ENCODE measurements around the gene PDE2A. TPM values are rescaled to one million over a fixed set of nuclear protein-coding genes. Genes with fewer than 3 reads are reported as not detected.

Gene PDE2A
- total RNA-seq, 1 donor from 2014 or later: 0.11 TPM

DNA sequence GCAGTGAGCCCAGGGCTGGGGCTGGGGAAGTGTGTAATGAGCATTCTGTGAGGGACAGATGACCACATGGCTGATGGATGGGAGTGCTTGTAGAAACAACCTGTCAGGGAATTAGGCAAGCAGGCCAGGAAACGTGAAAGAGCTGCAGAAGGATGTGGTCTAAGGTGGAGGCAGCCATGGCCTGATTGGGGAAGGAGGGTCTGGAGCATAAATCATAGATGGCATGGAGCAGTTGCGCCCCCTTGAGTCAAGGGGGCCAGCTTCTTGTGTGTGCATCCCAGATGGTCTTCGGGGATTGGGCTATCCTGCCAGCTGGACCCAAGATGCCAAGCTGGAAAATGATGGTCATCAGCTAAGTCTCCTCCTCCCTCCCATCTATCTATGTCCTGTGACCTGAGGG, 120.5 kb downstream of the PDE2A start:
- Histone ChIP-seq H3K4me2 (no peak overlapping the region), H3K36me3 (no peaks in the 10 kb centered on the region), H3F3A (ENCODE audit: low read depth) (no peaks in the 10 kb centered on the region), H3K27me3 (no peaks in the 10 kb centered on the region), H3K4me1 (no peaks in the 10 kb centered on the region), H2AFZ (replicated peaks) (no peak overlapping the region), H3K9ac (no peak overlapping the region), H3K9me3 (ENCODE audit: low read depth) (no peaks in the 10 kb centered on the region), H4K20me1 (ENCODE audit: low read depth) (no peaks in the 10 kb centered on the region), H3K27ac (no peak overlapping the region), H3K79me2 (ENCODE audit: low read depth) (no peaks in the 10 kb centered on the region), H3K4me3 (no peak overlapping the region)
- peaks cover 2% of the 10 kb centered on the region for H3K27me3 Mint-ChIP-seq (ENCODE audit: insufficient read depth, low read depth)
- no peaks in the 10 kb centered on the region for H3K4me1 Mint-ChIP-seq
- TF ChIP-seq EZH2phosphoT487 (IDR thresholded peaks at IDR 0.05) (no peak), EZH2 (IDR thresholded peaks at IDR 0.05) (no peak)
- TF ChIP-seq, protein P1, sequence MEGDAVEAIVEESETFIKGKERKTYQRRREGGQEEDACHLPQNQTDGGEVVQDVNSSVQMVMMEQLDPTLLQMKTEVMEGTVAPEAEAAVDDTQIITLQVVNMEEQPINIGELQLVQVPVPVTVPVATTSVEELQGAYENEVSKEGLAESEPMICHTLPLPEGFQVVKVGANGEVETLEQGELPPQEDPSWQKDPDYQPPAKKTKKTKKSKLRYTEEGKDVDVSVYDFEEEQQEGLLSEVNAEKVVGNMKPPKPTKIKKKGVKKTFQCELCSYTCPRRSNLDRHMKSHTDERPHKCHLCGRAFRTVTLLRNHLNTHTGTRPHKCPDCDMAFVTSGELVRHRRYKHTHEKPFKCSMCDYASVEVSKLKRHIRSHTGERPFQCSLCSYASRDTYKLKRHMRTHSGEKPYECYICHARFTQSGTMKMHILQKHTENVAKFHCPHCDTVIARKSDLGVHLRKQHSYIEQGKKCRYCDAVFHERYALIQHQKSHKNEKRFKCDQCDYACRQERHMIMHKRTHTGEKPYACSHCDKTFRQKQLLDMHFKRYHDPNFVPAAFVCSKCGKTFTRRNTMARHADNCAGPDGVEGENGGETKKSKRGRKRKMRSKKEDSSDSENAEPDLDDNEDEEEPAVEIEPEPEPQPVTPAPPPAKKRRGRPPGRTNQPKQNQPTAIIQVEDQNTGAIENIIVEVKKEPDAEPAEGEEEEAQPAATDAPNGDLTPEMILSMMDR (IDR thresholded peaks at IDR 0.05): peak; percentile 43
- no peaks in the 10 kb centered on the region for H3K9me3 Mint-ChIP-seq
- peak; percentile 36 for DNase-seq (ENCODE audit: low spot score)
- H3K27ac Mint-ChIP-seq: no peak overlapping the region
- no peak overlapping the region for H3K4me3 Mint-ChIP-seq
- H3K36me3 Mint-ChIP-seq: no peaks in the 10 kb centered on the region

DNA sequence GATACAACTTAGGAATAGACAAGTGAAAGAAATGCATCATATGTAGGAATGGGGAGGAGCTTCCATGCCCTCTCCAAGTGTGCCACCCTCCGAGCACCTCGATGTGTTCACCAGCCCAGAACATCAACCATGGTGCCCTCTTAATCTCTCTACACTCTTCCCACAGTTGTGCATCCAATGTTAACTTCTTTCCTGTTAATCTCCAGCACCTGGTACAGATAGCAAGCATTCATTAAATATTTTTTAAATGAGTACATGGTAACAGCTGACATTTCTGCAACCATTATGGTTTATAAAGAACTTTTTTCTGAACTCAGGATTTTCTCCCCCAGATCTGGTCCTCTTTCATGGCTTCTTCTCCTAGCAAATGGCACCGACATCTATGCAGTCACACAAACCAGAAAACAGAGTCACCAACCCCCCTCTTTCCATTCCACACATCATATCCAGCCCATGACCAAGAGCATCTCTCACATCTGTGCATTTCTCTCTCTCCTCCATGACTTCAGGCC, 121.8 kb downstream of the PDE2A start:
- TF ChIP-seq EZH2 (IDR thresholded peaks at IDR 0.05) (no peak), EZH2phosphoT487 (IDR thresholded peaks at IDR 0.05) (no peak)
- TF ChIP-seq, protein P1 (IDR thresholded peaks at IDR 0.05): no peak
- no peak for DNase-seq (ENCODE audit: low spot score)
- H3K4me1 ChIP-seq: no peaks in the 10 kb centered on the region
- H3K27me3 Mint-ChIP-seq (ENCODE audit: insufficient read depth, low read depth): peaks cover 2% of the 10 kb centered on the region
- H3K9me3 Mint-ChIP-seq: no peaks in the 10 kb centered on the region
- no peaks in the 10 kb centered on the region for H3K79me2 ChIP-seq (ENCODE audit: low read depth)
- H4K20me1 ChIP-seq (ENCODE audit: low read depth): no peaks in the 10 kb centered on the region
- H3K27ac Mint-ChIP-seq: no peak overlapping the region
- no peak overlapping the region for H3K4me3 Mint-ChIP-seq
- H2AFZ ChIP-seq (replicated peaks): no peak overlapping the region
- H3F3A ChIP-seq (ENCODE audit: low read depth): no peaks in the 10 kb centered on the region
- no peak overlapping the region for H3K27ac ChIP-seq
- H3K9ac ChIP-seq: no peak overlapping the region
- no peaks in the 10 kb centered on the region for H3K27me3 ChIP-seq
- H3K36me3 ChIP-seq: no peaks in the 10 kb centered on the region
- no peaks in the 10 kb centered on the region for H3K4me1 Mint-ChIP-seq
- no peak overlapping the region for H3K4me3 ChIP-seq
- no peaks in the 10 kb centered on the region for H3K9me3 ChIP-seq (ENCODE audit: low read depth)
- no peaks in the 10 kb centered on the region for H3K36me3 Mint-ChIP-seq
- H3K4me2 ChIP-seq: no peak overlapping the region

DNA sequence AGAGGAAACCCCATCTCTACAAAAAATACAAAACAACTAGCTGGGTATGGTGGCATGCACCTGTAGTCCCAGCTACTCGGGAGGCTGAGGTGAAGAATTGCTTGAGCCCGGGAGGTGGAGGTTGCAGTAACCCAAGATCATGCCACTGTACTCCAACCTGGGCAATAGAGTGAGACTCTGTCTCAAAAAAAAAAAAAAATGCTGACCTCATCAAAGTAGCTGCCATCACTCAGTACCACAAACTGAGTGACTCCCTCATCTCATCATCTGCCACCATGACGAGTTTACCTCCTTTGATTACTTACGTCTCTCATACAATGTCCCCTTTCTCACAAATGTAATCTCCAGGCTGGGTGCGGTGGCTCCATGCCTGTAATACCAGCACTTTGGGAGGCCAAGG, 122.7 kb downstream of the PDE2A start:
- no peaks in the 10 kb centered on the region for H3K27me3 ChIP-seq
- no peak overlapping the region for H3K27ac ChIP-seq
- H2AFZ ChIP-seq (replicated peaks): no peak overlapping the region
- DNase-seq (ENCODE audit: low spot score): no peak
- H3F3A ChIP-seq (ENCODE audit: low read depth): no peaks in the 10 kb centered on the region
- H3K4me1 ChIP-seq: no peaks in the 10 kb centered on the region
- peaks cover 2% of the 10 kb centered on the region for H3K27me3 Mint-ChIP-seq (ENCODE audit: insufficient read depth, low read depth)
- H3K4me3 ChIP-seq: no peak overlapping the region
- H3K4me1 Mint-ChIP-seq: no peaks in the 10 kb centered on the region
- no peaks in the 10 kb centered on the region for H3K9me3 ChIP-seq (ENCODE audit: low read depth)
- TF ChIP-seq, protein P1 (IDR thresholded peaks at IDR 0.05): no peak
- TF ChIP-seq EZH2phosphoT487 (IDR thresholded peaks at IDR 0.05) (no peak), EZH2 (IDR thresholded peaks at IDR 0.05) (no peak)
- H3K4me3 Mint-ChIP-seq: no peak overlapping the region
- no peak overlapping the region for H3K4me2 ChIP-seq
- H3K9ac ChIP-seq: no peak overlapping the region
- no peaks in the 10 kb centered on the region for H4K20me1 ChIP-seq (ENCODE audit: low read depth)
- H3K27ac Mint-ChIP-seq: no peak overlapping the region
- no peaks in the 10 kb centered on the region for H3K9me3 Mint-ChIP-seq
- H3K36me3 ChIP-seq: no peaks in the 10 kb centered on the region
- H3K36me3 Mint-ChIP-seq: no peaks in the 10 kb centered on the region
- H3K79me2 ChIP-seq (ENCODE audit: low read depth): no peaks in the 10 kb centered on the region

Data from neural progenitor cell (in vitro differentiated cells).